Renal pelvis (tissue), 4 donors: ENCODE results near the gene CA11. TPM values are rescaled to one million over a fixed set of nuclear protein-coding genes. Genes with fewer than 3 reads are reported as not detected.
"Not testable (repeated sequence)": the region's sequence is repeated elsewhere in the genome, so short reads cannot be mapped to it uniquely, and the experiment has no call there.

Experiments used
- DNase-seq: peaks from one replicate; pipeline ENCODE4 v3.0.0-alpha.2; 2013
- polyA plus RNA-seq, 3 donors: library from polyadenylated mRNA; unstranded; fragments of 120-200 nt; gene quantifications; one replicate each; pipeline ENCODE4 v1.2.1, GENCODE V29; 2013; ENCODE audit not compliant: insufficient read length in 3 of 3

The CA11 gene
- polyA plus RNA-seq, 3 donors, result 23.2 to 29.6 (median 29.0) TPM

DNA sequence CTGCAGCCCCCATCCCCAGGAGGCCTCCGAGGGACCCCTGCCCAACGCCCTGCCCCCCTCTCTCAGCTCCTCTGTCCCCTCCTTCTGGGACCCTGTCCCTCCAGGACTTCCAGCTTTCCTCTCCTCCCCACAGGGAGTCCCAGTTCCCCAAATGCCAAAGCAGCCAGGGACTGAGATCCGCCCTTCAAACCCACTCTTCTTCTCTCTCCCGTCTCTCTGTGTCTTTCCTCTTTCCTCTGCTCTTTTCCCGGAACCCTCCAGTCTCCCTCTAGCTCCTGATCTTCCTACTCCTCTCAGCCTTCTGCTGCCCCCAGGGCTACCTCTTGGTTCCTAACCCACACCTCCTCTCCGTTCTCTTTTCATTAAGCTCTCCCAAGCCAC, 377 bp downstream of the CA11 start:
- no peak for DNase-seq

GRCh38 chr19:48644839-48645619, 958 bp downstream of the CA11 start:
- no peak for DNase-seq

DNA sequence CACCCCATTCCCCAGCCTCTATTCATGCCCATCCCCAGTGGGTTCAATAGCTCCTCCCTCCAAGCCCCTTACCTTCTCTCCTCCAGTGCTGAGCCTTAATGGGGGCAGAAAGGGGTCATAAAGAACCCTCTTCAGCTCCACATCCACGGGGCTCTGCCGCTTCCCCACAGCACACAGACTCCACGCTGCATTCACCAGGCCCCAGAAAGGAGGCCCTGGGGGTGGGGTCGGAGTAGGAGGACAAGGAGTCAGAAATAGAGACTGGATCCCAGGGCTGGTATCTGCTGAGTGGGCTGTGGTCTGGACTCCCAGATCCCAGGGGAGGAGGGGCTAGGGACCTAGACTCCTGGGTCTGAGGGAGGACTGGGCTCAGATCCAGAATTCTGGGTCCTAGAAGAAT, 1.6 kb downstream of the CA11 start:
- no peak for DNase-seq

DNA sequence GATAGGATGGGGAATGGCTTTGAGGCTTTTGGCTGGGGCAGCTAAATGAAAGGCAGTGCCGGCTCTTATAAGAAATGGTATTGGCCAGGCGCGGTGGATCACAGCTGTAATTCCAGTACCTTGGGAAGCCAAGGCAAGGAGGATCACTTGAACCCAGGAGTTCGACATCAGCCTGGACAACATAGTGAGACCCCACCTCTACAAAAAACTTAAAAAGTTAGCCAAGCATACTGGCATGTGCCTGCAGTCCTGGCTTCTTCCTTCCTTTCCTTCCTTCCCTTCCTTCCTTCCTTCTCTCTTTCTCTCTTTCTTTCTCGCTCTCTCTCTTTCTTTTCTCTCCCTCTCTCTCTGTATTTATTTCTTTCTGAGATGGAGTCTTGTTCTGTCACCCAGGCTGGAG, 3.1 kb downstream of the CA11 start:
- no peak for DNase-seq

DNA sequence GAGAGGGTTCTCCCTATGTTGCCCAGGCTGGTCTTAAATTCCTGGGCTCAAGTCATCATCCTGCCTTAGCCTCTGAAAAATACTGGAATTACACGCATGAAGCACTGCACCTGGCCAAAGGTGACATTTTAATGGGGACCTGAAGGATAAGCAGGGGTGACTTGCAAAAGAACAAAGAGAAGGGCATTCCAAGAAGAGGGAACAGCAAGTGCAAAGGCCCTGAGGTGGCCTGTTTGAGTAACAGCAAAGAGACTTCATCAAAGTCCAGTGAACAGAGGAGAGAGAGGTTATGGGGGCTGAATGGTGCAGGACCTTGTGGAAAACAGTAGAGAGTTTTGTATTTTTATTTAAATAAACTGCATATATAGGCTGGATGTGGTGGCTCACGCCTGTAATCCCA, 4.1 kb downstream of the CA11 start:
- no peak for DNase-seq

DNA sequence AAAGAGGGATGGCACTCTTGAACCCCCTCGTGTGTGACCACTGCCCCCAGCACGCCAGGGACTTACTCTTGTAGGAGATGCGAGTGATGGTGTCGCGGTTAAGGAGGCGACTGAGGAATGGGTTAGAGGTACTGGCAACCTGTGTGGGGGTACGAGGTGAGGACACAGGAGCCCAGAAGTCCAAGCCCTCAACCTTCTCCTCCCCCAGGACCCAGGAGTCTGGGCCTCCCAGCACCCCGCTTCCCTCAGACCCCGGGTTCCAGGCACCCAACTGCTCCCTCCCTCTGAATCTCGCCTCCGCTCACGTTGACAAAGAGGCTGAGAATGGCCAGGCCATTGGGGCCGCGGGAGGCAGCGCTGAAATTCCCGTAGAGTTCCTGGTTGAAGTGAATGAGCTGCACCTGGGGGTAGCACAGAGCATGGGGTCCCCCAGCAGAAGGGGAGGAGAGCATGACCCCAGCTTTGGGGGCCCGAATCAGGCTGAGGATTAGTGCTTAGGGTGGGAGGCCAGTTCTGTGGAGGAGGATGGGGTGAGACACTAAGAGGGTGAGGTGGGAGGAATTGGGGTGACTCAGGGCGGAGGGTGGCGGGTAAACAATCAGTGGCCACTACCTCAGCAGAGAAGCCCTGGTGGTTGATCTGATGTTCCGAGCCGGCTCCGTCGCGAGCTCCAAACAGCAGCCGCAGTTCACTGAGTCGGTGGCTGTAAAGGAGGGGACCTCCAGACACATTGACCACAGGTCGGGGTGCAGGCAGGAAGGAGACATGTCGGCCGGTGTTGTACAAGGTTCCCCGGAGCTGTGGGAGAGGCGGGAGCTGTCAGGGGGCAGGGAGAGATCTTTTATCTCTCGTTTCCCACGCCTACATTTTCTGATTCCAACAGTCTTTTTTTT, 6.3 kb downstream of the CA11 start:
- DNase-seq, result no peak

GRCh38 chr19:48638831-48639381, 7.1 kb downstream of the CA11 start:
- no peak for DNase-seq

- DNase-seq, result peak; percentile 95
These were observed 7.8 kb downstream of the CA11 start for GRCh38 chr19:48637948-48638830.

DNA sequence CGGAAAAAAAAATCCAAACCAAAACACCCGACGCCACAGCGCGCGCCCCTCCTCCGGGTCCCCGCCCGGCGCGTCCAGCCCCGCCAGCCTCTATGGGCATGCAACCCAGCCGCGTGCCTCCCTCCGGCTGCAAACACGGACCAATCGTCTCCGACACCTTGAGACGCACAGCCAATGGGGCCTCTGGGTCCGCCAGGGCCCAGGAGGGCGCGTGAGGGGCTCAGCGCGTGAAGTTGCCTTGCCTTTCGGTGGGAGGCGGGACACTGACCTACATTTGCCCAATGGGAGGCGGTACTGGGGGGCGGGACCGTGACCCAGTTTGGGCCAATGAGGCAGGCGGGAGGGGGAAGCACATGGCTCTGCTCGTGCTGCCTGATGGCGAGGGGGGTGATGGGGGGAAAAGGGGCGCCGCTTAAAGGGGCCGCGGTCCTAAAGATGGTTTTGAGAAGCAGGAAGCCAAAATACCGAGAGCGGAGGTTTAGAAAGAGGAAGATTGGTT, 8.5 kb downstream of the CA11 start:
- peak; percentile 99 for DNase-seq

- DNase-seq, result no peak
These were observed 9.0 kb downstream of the CA11 start, which contains the start of gene DBP for GRCh38 chr19:48636859-48637448. Gene DBP (minus strand): TSS chr19:48637379. CDS start chr19:48636994, 385 bp downstream.

DNA sequence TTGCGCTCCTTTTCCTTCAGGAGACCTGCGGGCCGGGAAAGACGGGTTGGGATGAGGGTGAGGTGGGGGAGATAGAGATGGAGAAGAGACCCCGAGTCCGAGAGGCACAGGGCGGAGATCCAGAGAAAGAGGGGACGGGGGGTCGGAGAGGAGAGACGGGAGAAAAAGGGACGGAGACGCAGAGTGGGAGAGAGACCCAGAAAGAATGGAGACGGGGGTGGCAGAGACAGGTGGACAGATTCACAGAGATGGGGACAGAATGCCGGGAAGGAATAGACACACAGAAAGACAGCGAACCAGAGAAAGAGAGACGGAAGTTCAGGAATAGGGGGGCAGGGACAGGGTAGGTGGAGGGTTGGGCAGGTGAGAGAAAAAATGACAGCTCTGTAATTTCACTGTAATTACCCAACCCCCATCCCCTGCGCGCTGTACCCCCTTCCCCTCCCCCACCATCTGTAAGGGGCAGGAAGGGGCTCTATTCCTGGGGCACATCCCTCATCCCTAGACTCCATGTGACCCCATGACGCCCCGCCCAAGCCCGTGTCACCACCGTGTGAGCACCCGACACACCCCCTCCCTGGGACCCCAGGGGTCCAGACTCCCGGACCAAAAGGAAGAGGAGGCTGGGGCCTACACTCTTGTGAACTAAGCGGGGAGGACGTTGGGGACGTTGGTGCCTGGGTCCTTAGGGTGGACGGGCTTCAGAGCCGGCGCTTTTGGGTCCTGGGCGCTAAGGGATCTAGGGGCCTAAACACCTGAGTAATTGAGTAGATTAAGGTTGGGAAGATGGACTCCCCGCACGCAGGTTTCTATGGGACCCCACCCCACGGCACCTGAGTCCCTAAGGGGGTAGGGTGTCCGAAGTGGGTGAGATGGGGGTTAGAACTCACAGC, 9.8 kb downstream of the CA11 start:
- no peak for DNase-seq

DNA sequence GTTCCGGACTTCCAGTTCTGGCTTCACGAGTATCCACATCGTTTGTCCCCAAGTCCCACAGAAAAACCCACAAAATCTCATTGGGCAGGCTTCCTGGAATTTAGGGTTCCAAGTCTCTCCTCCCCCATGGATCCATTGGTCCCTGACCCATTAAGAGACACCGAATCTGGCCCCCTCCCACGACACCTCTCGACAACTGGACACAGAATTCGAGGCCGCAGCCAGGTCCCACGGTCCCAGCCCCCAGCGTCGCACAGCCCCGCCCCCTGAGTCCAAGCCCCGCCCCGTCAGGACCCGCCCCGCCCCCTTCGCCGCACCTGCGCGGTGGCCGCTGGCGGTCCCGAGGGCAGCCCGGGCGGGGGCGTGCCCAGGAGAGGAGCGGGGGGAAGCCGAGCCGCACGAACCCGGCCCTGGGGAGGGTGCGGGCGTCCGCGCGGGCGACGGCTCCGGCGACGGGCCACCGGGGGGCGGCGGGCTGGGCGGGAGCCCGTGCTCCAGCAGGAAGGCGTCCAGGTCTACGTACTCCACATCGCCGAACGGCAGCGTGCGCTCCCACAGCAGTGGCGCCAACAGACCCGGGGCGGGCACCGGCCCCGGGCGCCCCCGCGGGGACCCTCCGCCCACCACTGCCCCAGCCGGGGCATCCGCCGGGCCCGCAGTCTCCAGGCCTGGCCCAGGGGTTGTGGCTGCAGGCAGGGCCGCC, 10.6 kb downstream of the CA11 start:
- no peak for DNase-seq

- peak; percentile 95 for DNase-seq
These were observed 11.3 kb downstream of the CA11 start for GRCh38 chr19:48634424-48635262.

DNA sequence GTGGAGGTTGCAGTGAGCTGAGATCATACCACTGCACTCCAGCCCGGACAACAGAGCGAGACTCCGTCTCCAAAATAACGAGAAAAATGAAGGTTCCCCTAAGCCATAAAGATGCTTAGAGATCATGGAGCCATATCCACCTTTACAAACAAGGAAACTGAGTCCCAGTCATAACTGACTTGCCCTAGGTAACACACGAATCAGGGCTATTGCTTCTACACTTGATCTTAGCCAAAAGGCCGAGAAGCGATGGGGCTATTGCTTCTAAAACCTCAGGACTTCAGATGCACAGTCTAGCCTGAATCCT, 12.0 kb downstream of the CA11 start:
- no peak for DNase-seq

DNA sequence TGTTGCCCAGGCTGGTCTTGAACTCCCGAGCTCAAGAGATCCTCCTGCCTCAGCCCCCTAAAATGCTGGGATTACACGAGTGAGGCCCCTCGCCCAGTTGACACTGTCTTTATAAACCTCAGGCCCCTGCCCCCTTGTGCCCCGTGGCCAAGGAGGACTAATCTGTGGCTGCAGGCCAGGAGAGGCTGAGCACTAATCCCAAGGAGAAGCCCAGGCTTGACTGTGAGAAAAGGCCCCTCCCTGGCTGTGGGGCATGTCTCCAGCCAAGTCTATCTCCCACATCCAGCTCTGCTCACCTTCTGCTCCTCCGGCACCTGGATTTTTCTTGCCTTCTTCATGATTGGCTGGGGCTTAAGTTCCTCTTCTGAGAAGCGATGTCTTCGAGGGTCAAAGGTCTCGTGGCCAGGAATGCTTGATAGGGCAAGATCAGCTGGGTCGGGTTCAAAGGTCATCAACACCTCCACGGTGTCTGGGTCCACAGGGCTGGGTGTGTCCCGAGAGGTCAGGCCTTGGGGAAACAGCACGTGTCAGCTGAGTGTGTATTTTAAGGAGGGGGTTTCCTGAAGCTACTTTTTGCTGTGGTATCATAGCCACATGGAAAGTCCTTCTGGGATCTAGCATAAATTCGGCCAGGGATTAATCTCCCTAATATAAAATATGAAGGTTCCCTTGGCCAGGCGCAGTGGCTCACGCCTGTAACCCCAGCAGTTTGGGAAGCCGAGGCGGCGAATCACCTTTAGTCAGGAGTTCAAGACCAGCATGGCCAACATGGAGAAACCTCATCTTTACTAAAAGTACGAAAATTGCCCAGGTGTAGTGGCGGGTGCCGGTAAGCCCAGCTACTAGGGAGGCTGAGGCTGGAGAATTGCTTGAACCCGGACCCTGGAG, 12.6 kb downstream of the CA11 start:
- no peak for DNase-seq

- DNase-seq, result no peak
These were observed 13.3 kb downstream of the CA11 start for GRCh38 chr19:48632692-48633147.

DNA sequence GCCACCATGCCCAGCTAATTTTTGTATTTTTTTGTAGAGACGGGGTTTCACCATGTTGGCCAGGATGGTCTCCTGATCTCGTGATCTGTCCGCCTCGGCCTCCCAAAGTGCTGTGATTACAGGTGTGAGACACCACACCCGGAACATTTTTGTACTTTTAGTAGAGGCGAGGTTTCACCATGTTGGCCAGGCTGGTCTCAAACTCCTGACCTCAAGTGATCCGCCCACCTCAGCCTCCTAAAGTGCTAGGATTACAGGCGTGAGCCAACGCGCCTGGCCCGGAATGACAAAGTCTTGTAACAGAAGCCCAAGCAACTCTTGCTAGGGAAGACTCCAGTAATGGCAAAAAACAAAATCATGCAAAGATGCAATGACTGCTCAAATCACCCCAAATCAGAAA, 13.7 kb downstream of the CA11 start:
- not testable (repeated sequence) for DNase-seq
